ENCODE results near the gene MCF2L.

DNA sequence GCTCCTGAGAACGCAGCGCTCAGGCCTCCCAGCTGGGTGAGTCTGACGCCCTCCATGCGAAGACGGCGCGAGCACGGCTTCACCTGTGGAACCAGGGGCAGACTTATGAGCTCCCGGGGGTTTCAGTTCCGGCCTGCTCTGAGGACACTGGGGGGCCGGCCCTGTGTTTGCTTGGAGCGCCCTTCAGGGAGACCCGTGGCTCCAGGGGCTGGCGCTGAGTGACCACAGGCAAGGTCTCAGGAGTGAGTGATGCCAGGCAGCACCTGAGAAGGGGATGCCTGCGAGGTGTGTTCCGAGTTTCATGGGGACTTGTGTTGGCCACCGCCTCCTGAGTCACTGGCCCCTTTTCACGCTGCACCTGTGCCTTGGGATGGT, 4.5 kb downstream of the MCF2L start:
- TF ChIP-seq, protein P1, sequence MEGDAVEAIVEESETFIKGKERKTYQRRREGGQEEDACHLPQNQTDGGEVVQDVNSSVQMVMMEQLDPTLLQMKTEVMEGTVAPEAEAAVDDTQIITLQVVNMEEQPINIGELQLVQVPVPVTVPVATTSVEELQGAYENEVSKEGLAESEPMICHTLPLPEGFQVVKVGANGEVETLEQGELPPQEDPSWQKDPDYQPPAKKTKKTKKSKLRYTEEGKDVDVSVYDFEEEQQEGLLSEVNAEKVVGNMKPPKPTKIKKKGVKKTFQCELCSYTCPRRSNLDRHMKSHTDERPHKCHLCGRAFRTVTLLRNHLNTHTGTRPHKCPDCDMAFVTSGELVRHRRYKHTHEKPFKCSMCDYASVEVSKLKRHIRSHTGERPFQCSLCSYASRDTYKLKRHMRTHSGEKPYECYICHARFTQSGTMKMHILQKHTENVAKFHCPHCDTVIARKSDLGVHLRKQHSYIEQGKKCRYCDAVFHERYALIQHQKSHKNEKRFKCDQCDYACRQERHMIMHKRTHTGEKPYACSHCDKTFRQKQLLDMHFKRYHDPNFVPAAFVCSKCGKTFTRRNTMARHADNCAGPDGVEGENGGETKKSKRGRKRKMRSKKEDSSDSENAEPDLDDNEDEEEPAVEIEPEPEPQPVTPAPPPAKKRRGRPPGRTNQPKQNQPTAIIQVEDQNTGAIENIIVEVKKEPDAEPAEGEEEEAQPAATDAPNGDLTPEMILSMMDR (IDR thresholded peaks at IDR 0.05), result no peak
- no peak for TF ChIP-seq POLR2A (IDR thresholded peaks at IDR 0.05)

All from body of pancreas (tissue), 4 donors.